Fibroblast of skin of left quadriceps (primary cell): ENCODE results near the gene PXDN.
A peak's percentile ranks its signal among the peaks of the same experiment; 100 is the strongest.
"Not testable (repeated sequence)": the region's sequence is repeated elsewhere in the genome, so short reads cannot be mapped to it uniquely, and the experiment has no call there.

Experiments
- DNase-seq, 2 experiments: peaks; one replicate each; pipeline ENCODE4 v3.0.0-alpha.2; 2013; ENCODE audit warnings: low read depth in 2 of 2

The PXDN gene

GRCh38 chr2:1685078-1685956 is 59.0 kb downstream of the PXDN start:
- DNase-seq: no peak

GRCh38 chr2:1683297-1683696 is 61.0 kb downstream of the PXDN start:
- peak; percentile 13 to 18 for DNase-seq

- no peak for DNase-seq
These were observed 62.2 kb downstream of the PXDN start for GRCh38 chr2:1682181-1682440.

DNA sequence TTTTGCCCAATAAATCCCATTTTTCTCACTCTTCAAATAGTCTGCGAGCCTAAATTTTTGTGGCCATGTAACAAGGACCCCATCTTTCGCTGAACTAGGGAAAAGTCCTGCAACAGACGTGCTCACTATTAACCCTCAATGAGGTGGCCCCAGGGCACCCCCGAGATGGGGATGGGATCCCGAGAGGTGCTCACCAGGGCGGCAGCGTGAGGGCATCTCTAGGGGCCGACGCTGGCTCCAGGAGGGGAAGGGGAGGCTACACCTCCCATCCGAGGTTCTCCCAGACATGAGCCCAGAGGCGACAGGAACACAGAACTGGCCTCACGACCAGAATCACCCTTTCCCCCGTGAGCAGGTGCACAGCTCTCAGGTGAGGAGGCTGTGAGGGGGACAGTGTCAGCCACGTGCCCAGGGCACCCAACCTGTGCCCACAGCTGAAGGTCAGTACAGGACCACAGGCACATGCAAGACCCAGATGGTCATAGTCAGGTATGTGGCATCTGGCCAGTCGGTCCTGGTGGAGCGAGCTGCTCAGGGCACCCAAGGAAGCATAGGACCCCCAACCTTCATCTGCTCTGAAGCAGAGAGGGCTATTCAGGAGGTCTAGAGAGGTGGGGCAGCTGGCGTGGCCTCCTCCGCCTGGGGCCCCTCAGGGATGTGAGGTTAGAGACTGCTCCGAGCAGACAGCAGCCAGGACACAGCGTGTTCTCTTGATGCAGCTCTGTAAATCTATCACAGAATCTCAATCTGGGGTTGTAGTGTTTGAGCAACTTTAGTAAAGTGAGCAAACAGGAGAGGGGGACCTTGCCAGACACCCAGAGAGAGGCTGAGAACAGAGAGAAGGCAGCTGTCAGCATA is 62.8 kb downstream of the PXDN start:
- DNase-seq: no peak

- no peak for DNase-seq
These were observed 63.3 kb downstream of the PXDN start for GRCh38 chr2:1681017-1681318.

DNA sequence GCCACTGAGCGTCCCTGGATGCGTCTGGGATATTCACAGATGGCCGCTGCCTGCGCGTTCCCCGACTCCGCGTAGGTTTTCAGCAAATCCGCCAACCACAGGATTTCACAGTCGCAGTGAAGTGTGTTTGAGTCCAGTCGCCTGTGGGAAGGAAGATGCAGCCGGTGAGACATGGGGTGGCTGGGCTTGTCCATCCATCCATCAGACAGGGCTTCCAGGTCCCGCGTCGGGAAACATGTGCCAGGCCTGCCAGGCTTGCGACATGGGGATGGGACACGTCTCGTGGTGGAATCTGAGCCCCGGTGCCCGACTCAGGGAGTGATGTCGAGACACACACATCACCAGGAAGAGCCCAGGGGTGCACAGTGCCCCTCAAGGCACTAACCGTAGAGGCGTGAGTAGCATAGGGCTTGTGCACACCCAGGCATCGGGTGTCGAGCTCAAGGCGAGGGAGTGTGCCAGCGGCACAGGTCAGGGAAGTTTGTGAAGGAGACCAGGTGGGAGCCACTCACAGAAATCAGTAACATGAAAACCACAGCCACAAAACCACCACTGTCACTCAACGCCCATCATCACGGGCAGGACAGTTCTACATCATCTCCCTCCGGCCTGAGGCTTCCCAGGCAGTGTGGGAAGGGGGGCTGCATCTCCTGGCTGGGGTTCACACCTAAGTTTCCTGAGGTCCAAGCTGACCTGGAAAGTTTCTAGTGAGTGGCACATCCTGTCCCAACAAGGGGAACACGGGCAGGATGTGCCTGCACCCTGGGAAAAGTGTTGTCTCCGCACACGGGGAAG is 63.9 kb downstream of the PXDN start:
- no peak for DNase-seq

GRCh38 chr2:1679488-1680039 is 64.8 kb downstream of the PXDN start:
- not testable (repeated sequence) for DNase-seq

DNA sequence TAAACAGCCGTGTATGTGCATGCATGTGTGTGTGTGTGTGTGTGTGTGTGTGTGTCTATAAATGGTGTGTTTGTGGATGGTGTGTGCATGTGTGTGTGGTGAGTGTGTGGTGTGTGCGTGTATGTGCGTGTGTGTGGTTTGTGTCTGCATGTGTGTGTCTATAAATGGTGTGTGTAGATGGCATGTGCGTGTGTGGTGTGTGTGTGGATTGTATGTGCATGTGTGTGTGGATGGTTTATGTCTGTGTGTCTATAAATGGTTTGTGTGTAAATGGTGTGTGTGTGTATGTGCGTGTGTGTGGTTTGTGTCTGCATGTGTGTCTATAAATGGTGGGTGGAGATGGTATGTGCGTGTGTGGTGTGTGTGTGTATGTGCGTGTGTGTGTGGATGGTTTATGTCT is 65.2 kb downstream of the PXDN start:
- not testable (repeated sequence) for DNase-seq

DNA sequence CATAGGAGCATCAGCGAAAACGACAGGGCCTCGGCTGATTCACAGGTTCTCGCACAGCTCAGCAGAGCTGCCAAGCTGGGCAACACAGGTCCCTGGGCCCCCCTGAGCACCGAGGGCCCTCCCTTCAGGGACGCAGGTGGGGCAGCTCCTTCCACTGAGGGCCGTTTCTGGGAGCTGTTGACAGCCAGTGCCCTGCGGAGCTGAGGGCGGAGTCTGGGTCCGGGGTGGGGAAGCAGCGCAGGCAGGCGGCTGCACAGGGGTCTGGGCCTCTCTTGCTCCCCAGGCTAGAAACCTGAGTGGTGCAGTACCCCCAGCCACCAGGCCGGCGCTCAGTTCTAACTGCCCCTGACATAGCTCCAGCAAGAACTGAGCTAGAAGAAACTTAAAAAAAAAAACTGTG is 65.7 kb downstream of the PXDN start:
- DNase-seq: no peak

GRCh38 chr2:1677821-1678165 is 66.5 kb downstream of the PXDN start:
- no peak for DNase-seq

DNA sequence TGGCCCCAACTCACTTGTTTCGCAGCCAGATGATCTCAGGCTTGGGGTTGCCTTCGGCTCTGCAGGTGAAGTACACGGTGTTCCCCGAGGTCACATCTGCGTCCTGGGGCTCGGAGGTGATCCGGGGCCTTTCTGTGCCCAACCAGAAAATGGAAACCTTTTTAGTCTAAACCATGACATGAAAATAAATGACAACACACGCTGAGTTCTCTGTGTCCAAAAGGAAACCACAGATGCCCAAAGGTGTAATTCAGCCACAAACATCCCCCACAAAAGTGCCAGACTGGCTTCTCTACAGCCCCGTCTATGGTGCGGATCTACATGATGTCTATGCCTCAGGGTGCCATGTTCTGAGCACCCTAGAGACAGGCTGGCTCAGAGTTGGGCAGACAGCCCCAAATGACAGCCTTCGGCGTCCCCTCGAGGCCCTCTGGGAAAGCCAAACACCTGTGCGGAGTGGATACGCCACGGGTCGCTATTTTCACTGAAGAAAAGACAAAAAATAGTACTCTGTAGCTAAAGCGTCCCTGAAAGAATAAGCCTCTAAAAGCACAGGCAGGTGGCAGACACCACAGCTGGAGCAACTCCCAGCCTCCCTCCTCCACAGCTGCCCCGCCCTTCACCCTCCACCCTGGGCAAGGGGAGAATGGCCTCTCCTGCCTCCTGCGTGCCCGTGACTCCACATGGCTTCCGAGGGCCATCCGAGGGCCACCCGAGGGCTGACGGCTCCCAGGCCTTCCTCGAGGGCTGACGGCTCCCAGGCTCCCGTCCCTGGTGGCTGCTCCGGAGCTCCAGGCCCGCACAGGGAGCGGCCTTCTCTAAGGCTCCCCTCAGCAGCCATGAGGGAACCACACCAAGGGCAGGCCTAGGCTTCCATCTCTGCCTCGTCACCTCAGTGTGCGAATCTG is 67.1 kb downstream of the PXDN start:
- DNase-seq: no peak

DNA sequence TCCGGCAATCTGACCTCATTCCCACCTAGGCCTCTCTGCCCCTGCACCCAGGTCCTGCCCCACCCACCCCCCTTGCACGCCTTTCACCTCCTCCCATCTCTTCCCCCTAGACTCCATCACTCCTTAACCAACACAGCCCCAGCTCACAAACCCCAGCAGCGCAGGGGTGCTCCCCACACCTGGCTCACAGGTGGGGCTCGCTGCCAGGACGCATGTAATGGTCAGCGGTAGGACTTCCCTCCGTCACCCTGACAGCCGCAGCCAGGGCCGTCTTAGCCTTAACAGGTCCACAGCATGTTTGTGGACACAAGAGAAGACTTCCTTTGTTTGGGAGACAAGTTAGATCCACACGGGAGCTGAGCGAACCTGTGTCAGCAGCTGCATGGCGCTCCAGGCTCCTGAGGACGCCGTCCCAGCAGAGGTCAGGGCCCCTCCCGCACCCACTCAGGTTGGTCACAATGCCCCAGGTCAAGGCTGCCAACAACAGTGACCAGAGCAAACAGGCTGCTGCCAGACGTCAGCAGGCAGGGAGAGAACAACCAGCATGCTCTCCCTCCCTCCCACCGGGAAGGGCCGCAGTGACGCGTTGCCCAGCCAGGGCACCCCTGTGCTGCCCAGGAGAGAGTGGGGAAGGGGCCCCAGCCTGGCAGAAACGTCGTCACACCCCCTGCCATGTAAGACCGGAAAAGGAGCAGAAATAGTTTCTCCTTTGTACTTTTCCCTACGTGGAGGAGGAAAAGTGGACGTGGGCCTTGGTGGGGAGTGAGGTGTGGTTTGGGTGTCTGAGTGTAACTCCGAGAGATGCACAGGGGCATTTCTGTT is 68.0 kb downstream of the PXDN start:
- DNase-seq: no peak

- peak; percentile 74 to 79 for DNase-seq
These were observed 68.7 kb downstream of the PXDN start for GRCh38 chr2:1675633-1676032.

- DNase-seq: no peak
These were observed 69.4 kb downstream of the PXDN start for GRCh38 chr2:1674766-1675397.

DNA sequence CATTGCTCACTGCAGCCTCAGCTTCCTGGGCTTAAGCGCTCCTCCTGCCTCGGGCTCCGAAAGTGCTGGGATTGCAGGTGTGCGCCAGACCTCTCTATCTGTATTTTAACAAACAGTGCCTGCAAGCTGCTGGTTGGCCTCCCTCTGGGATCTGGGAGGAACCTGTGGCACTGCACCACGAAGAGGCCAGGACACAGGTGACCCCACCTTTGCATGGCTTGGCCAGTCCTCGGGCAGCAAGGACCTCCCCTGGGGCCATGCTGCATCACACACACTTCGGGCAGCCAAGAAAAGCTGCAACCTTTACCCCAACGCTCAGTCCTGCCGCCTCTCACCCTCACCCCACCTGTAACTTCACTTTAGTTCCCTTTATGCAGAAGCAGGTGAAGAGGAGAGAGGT is 70.0 kb downstream of the PXDN start:
- DNase-seq: no peak

GRCh38 chr2:1673160-1673944 is 71.0 kb downstream of the PXDN start:
- DNase-seq: no peak

GRCh38 chr2:1672738-1673137 is 71.6 kb downstream of the PXDN start:
- no peak for DNase-seq

- no peak for DNase-seq
These were observed 72.4 kb downstream of the PXDN start for GRCh38 chr2:1671916-1672315.

DNA sequence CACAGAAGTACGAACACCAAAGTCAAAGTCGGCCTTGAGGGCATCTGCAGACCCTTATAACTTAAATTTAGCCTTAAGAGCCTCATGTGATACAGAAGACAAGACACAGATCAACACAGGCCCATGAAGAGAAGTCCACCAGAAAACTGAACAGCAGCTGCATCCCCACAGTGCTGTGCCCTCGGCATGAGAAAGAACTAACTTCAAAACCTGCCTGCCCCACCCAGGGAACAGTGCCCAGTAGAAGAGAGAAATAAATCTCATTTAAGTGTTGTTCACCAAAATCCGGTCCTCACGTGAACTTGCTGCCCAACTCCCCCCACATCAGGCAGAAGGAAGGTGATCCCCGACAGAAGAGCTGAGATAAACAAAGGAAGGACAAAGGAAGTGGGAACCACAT is 73.7 kb downstream of the PXDN start:
- no peak for DNase-seq
